Neuronal stem cell (in vitro differentiated cells): ENCODE results near the gene KPTN.
A peak's percentile ranks its signal among the peaks of the same experiment; 100 is the strongest.

Source experiments
- DNase-seq: peaks from one replicate; pipeline ENCODE4 v3.0.0-alpha.2; 2013; ENCODE audit warnings: low spot score
- H2AFZ ChIP-seq: one replicate; pipeline ENCODE4 v1.6.1; 2013; ENCODE audit warnings: mild to moderate bottlenecking, low read length, inconsistent platforms
- H2AK5ac ChIP-seq: 2 replicates; pipeline ENCODE4 v1.6.1; 2013; ENCODE audit warnings: low read depth, mild to moderate bottlenecking, inconsistent platforms, low read length, moderate library complexity, mixed read lengths
- H2BK120ac ChIP-seq: 2 replicates; pipeline ENCODE4 v1.6.1; 2013; ENCODE audit warnings: low read depth, mild to moderate bottlenecking, inconsistent platforms, low read length, moderate library complexity, mixed read lengths
- H2BK12ac ChIP-seq: one replicate; pipeline ENCODE4 v1.6.1; 2013; ENCODE audit warnings: low read length, inconsistent platforms
- H2BK15ac ChIP-seq: 2 replicates; pipeline ENCODE4 v1.6.1; 2013; ENCODE audit warnings: mild to moderate bottlenecking, low read length, inconsistent platforms, mixed read lengths
- H2BK5ac ChIP-seq: one replicate; pipeline ENCODE4 v1.6.1; 2013; ENCODE audit warnings: inconsistent platforms, mild to moderate bottlenecking, low read length, moderate library complexity
- H3K14ac ChIP-seq: one replicate; pipeline ENCODE4 v1.6.1; 2013; ENCODE audit warnings: low read length, inconsistent platforms
- H3K18ac ChIP-seq: 2 replicates; pipeline ENCODE4 v1.6.1; 2013; ENCODE audit warnings: low read length, inconsistent platforms
- H3K23ac ChIP-seq: 2 replicates; pipeline ENCODE4 v1.6.1; 2013; ENCODE audit warnings: low read depth, mild to moderate bottlenecking, mixed read lengths, low read length, inconsistent platforms; ENCODE audit not compliant: poor library complexity
- H3K27ac ChIP-seq: replicated peaks from 3 replicates; pipeline ENCODE4 v1.5.1; 2013; ENCODE audit warnings: low read length, inconsistent platforms
- H3K27me3 ChIP-seq, 3 experiments: 2 replicates each; pipeline ENCODE4 v1.6.1; 2013; ENCODE audit warnings: low read length in 3 of 3, mild to moderate bottlenecking in 2 of 3, inconsistent platforms in 1 of 3, low read depth in 1 of 3, mixed read lengths in 1 of 3, moderate library complexity in 1 of 3; ENCODE audit not compliant: control insufficient read depth in 3 of 3, insufficient read depth in 3 of 3
- H3K36me3 ChIP-seq, 2 donors: replicated peaks in 1 of 2; 2 replicates each; pipeline ENCODE4 v1.6.1; 2013; ENCODE audit warnings: low read length in 2 of 2; ENCODE audit not compliant: control insufficient read depth in 2 of 2, insufficient read depth in 2 of 2
- H3K4ac ChIP-seq: 2 replicates; pipeline ENCODE4 v1.6.1; 2013; ENCODE audit warnings: inconsistent platforms, mild to moderate bottlenecking, low read length, moderate library complexity
- H3K4me1 ChIP-seq, 2 donors: 1 replicate in 1 of 2; 2 replicates in 1 of 2; pipeline ENCODE4 v1.6.1; 2013; ENCODE audit warnings: low read length in 2 of 2, low read depth in 1 of 2; ENCODE audit not compliant: control insufficient read depth in 2 of 2, insufficient read depth in 1 of 2
- H3K4me2 ChIP-seq: one replicate; pipeline ENCODE4 v1.6.1; 2013; ENCODE audit warnings: mild to moderate bottlenecking, low read length, inconsistent platforms; ENCODE audit not compliant: insufficient read depth, poor library complexity, severe bottlenecking
- H3K4me3 ChIP-seq, 2 donors: 2 replicates each; pipeline ENCODE4 v1.5.1; 2013; ENCODE audit warnings: low read length in 2 of 2, mild to moderate bottlenecking in 2 of 2, inconsistent platforms in 1 of 2, moderate library complexity in 1 of 2
- H3K79me1 ChIP-seq: one replicate; pipeline ENCODE4 v1.6.1; 2013; ENCODE audit warnings: low read depth, mild to moderate bottlenecking, inconsistent platforms, low read length, moderate library complexity
- H3K9ac ChIP-seq: one replicate; pipeline ENCODE4 v1.6.1; 2013; ENCODE audit warnings: mild to moderate bottlenecking, low read depth, low read length, inconsistent platforms; ENCODE audit not compliant: poor library complexity
- H3K9me3 ChIP-seq, 2 donors: replicated peaks in 1 of 2; 2 replicates each; pipeline versions ENCODE3 to v1.6.1; 2013; ENCODE audit warnings: low read length in 2 of 2, mild to moderate bottlenecking in 2 of 2, inconsistent platforms in 1 of 2, low read depth in 1 of 2, mixed read lengths in 1 of 2, moderate library complexity in 1 of 2; ENCODE audit not compliant: control insufficient read depth in 2 of 2, insufficient read depth in 1 of 2
- H4K8ac ChIP-seq: one replicate; pipeline ENCODE4 v1.6.1; 2013; ENCODE audit warnings: low read depth, mild to moderate bottlenecking, inconsistent platforms, low read length, moderate library complexity
- H4K91ac ChIP-seq: one replicate; pipeline ENCODE4 v1.6.1; 2013; ENCODE audit warnings: low read length, low read depth, mild to moderate bottlenecking, inconsistent platforms; ENCODE audit not compliant: poor library complexity
- WGBS, 2 donors: extraction: QIAGEN DNeasy Blood & Tissue Kit; methylation state at CpG; one replicate each; pipeline ENCODE4 v1.1.7; 2013; ENCODE audit warnings: missing lambda C conversion rate in 2 of 2, mixed read lengths in 1 of 2; ENCODE audit not compliant: insufficient read length in 2 of 2, insufficient replicate concordance in 1 of 2; ENCODE audit errors: extremely low coverage in 2 of 2; 5-methylcytosine and 5-hydroxymethylcytosine counted together

KPTN gene

GRCh38 chr19:47430041-47430802 lies 53.8 kb downstream of the KPTN start:
- peak overlapping the region; percentile 67 for H2BK12ac ChIP-seq
- H3K27ac ChIP-seq, result no peak overlapping the region
- H3K79me1 ChIP-seq, result no peaks in the 10 kb centered on the region
- H3K4me1 ChIP-seq, result peaks cover 15 to 18% of the 10 kb centered on the region in 2 donors
- H4K8ac ChIP-seq, result peak overlapping the region; percentile 19
- no peak overlapping the region for H2BK5ac ChIP-seq
- peaks cover 5 to 28% (median 9%) of the 10 kb centered on the region in 3 experiments for H3K27me3 ChIP-seq
- H3K9me3 ChIP-seq, result no peaks in the 10 kb centered on the region
- H3K4me3 ChIP-seq, result peak overlapping the region in 1 of 2 donors; percentile 73
- H2BK15ac ChIP-seq, result peak overlapping the region; percentile 30
- peak overlapping the region; percentile 83 for H2AK5ac ChIP-seq
- no CpG with 5 or more reads among the region's 69 CpGs for WGBS, 2 donors
- peak overlapping the region; percentile 73 for H3K4me2 ChIP-seq
- H2BK120ac ChIP-seq, result peak overlapping the region; percentile 50
- no peak overlapping the region for H3K4ac ChIP-seq
- peak overlapping the region; percentile 90 for H3K23ac ChIP-seq
- H4K91ac ChIP-seq, result no peak overlapping the region
- no peak overlapping the region for H3K14ac ChIP-seq
- H3K18ac ChIP-seq, result peak overlapping the region; percentile 96
- H3K9ac ChIP-seq, result peak overlapping the region; percentile 96
- H3K36me3 ChIP-seq, result no peaks in the 10 kb centered on the region
- DNase-seq, result no peak
- H2AFZ ChIP-seq, result peak overlapping the region; percentile 51

- no peak overlapping the region for H3K27ac ChIP-seq
Observed at GRCh38 chr19:47429140-47429793, 54.8 kb downstream of the KPTN start.

DNA sequence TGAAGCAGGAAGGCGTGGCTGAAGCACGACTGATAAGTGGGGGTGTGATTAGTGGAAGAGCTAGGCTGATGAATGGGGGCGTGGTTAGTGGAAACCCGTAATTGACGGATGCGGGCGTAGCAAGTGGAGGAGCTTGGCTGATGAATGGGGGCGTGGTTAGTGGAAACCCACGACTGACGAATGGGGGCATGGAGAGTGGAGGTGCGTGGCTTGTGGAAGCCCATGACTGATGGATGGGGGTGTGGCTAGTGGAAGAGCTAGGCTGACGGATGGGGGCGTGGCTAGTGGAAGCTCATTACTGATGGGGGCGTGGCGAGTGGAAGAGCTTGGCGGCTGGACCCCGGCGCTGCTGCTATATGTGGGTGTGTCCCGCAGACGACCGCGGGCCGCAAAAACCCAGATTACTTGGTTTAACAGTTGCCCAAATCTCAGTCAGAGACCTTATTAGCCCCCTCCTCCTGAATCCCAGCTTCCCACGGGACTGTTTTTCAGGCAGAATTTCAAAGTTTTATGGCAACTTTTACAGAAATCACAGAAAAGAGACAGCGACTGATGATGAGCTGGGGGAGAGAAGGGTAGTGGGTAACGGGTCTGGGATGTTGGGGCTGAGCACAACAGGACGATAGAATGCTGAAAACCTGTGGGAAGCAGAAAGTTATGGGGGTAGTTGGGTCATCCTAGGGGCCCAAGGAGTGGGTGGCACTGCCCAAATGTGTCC lies 55.7 kb downstream of the KPTN start:
- Histone ChIP-seq H4K91ac (no peak overlapping the region), H3K27me3 (peaks cover 5 to 28% (median 9%) of the 10 kb centered on the region in 3 experiments), H3K14ac (no peak overlapping the region), H2BK15ac (no peak overlapping the region), H3K9ac (no peak overlapping the region), H2AK5ac (no peak overlapping the region), H3K36me3 (no peaks in the 10 kb centered on the region), H2BK12ac (no peak overlapping the region), H3K27ac (no peak overlapping the region), H2BK120ac (no peak overlapping the region), H3K4me2 (peak overlapping the region; percentile 79), H3K4me3 (peak overlapping the region in 1 of 2 donors; percentile 26), H3K4me1 (peaks cover 16 to 25% of the 10 kb centered on the region in 2 donors), H3K79me1 (no peaks in the 10 kb centered on the region), H3K4ac (no peak overlapping the region), H4K8ac (no peak overlapping the region), H3K23ac (no peak overlapping the region), H2BK5ac (no peak overlapping the region), H2AFZ (peak overlapping the region; percentile 81), H3K9me3 (no peaks in the 10 kb centered on the region), H3K18ac (no peak overlapping the region)
- no CpG with 5 or more reads among the region's 27 CpGs for WGBS, 2 donors
- peak; percentile 100 for DNase-seq

More at GRCh38 chr19:47429140-47429793, 54.8 kb downstream of the KPTN start:
- peak overlapping the region; percentile 50 for H2BK120ac ChIP-seq
- H2BK12ac ChIP-seq, result peak overlapping the region; percentile 16
- H3K9me3 ChIP-seq, result no peaks in the 10 kb centered on the region
- no peaks in the 10 kb centered on the region for H3K36me3 ChIP-seq
- no peak overlapping the region for H3K14ac ChIP-seq
- no peaks in the 10 kb centered on the region for H3K79me1 ChIP-seq
- H4K8ac ChIP-seq, result no peak overlapping the region
- no CpG with 5 or more reads among the region's 20 CpGs for WGBS, 2 donors
- peak overlapping the region; percentile 83 for H3K18ac ChIP-seq
- H4K91ac ChIP-seq, result no peak overlapping the region
- no peak overlapping the region for H3K4me3 ChIP-seq
- DNase-seq, result no peak
- peaks cover 15 to 18% of the 10 kb centered on the region in 2 donors for H3K4me1 ChIP-seq
- H2AK5ac ChIP-seq, result peak overlapping the region; percentile 83
- no peak overlapping the region for H3K4ac ChIP-seq
- no peak overlapping the region for H3K9ac ChIP-seq
- H3K23ac ChIP-seq, result no peak overlapping the region
- peak overlapping the region; percentile 81 for H2AFZ ChIP-seq
- peak overlapping the region; percentile 30 for H2BK15ac ChIP-seq
- H3K27me3 ChIP-seq, result peaks cover 5 to 28% (median 9%) of the 10 kb centered on the region in 3 experiments
- no peak overlapping the region for H2BK5ac ChIP-seq
- no peak overlapping the region for H3K4me2 ChIP-seq
